Stimulated activated CD8-positive, alpha-beta memory T cell treated with anti-CD3 and anti-CD28 coated beads, Interleukin-4, amount 100 ng/mL, for 48 hours (primary cell): ENCODE data around the gene POU3F3.
A peak's percentile ranks its signal among the peaks of the same experiment; 100 is the strongest.

Experiments
- DNase-seq: peaks from one replicate; pipeline ENCODE4 v3.0.0-alpha.2; 2020

The POU3F3 gene

DNA sequence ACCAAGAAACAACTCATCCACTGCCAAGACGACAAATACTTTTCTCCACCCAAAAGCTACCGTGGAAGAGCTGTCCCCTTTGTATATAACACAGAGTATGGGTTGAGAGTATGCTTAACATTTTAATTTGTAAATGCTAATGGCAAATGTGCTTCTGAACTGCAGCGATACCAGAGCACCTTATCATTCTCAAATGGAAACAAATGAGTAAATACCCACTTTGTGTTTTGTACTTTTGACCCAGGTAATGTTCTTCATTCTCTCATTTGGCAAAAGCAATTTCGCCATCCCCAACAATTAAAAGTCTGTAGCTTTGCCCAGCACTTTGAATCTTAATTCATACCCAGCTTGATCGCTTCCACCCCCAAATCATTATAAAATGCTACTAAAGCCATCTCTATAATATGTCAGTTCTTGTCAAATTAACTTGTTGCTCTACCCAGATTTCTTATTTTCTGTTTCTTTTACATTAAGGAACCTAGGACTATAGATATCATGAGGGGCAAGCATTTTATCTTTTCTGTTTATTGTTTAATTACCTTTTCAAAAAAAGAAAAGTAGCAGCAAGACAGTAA, 6.2 kb upstream of the POU3F3 start:
- DNase-seq = no peak

GRCh38 chr2:104848526-104848925, 5.4 kb upstream of the POU3F3 start:
- no peak for DNase-seq

GRCh38 chr2:104849101-104849500, 4.8 kb upstream of the POU3F3 start:
- DNase-seq = no peak

- DNase-seq = peak; percentile 84
These were observed 4.2 kb upstream of the POU3F3 start for GRCh38 chr2:104849618-104850141.

- no peak for DNase-seq
These were observed 3.3 kb upstream of the POU3F3 start for GRCh38 chr2:104850361-104851290.

- no peak for DNase-seq
These were observed 2.4 kb upstream of the POU3F3 start for GRCh38 chr2:104851291-104852089.

DNA sequence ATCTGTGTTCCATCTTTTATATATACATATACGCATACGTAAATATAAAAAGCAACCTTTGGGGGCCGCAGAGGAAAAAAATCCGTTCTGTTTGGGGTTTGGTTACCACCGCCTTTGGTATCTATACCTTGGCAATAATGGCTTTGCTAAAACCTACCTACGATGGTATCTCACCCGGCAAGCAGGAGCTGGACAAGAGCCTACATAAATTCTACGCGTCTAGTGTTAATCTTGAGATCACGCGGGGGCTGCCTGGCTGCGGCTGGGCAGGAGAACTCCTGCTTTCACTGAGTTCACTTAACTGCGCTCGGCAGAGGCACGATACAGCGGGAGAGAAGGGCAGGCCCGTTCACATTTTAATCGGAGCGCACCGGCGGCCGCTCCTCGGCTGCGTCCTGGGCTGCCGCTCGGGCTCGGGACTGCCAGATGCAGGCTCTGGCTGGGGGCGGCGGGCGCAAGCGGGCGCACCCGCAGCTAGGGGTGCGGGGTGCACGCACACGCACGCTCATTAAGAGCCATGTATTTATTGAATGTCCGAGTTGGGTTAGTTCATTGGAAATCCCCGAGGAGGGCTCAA, 1.7 kb upstream of the POU3F3 start:
- no peak for DNase-seq

GRCh38 chr2:104854498-104855220, 744 bp downstream of the POU3F3 start:
- DNase-seq = no peak

DNA sequence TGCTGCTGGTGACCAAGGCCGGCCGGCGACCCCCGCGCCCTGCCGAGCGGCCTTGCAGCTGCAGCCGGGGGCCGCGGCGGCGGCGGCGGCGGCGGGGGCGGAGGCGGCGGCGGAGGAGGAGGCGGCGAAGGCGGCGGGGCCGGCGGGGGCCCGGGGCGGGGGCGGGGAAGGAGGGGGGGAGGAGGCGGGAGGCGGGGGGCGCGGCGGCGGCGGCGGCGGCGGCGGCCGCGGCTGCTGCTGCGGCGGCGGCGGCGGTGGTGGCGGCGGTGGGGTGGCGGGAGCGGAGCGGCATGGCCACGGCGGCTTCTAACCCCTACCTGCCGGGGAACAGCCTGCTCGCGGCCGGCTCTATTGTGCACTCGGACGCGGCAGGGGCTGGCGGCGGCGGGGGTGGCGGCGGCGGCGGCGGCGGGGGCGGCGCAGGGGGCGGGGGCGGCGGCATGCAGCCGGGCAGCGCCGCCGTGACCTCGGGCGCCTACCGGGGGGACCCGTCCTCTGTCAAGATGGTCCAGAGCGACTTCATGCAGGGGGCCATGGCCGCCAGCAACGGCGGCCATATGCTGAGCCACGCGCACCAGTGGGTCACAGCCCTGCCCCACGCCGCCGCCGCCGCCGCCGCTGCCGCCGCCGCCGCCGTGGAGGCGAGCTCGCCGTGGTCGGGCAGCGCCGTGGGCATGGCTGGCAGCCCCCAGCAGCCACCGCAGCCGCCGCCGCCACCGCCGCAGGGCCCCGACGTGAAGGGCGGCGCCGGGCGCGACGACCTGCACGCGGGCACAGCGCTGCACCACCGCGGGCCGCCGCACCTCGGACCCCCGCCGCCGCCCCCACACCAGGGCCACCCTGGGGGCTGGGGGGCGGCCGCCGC, 1.5 kb downstream of the POU3F3 start:
- no peak for DNase-seq

DNA sequence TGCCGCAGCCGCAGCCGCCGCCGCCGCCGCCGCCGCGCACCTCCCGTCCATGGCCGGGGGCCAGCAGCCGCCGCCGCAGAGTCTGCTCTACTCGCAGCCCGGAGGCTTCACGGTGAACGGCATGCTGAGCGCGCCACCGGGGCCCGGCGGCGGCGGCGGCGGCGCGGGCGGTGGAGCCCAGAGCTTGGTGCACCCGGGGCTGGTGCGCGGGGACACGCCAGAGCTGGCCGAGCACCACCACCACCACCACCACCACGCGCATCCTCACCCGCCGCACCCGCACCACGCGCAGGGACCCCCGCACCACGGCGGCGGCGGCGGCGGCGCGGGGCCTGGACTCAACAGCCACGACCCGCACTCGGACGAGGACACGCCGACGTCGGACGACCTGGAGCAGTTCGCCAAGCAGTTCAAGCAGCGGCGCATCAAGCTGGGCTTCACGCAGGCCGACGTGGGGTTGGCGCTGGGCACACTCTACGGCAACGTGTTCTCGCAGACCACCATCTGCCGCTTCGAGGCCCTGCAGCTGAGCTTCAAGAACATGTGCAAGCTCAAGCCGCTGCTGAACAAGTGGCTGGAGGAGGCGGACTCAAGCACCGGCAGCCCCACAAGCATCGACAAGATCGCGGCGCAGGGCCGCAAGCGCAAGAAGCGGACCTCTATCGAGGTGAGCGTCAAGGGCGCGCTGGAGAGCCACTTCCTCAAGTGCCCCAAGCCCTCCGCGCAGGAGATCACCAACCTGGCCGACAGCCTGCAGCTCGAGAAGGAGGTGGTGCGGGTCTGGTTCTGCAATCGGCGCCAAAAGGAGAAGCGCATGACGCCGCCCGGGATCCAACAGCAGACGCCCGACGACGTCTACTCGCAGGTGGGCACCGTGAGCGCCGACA, 2.4 kb downstream of the POU3F3 start:
- no peak for DNase-seq

- no peak for DNase-seq
These were observed 3.0 kb downstream of the POU3F3 start for GRCh38 chr2:104856973-104857261.

DNA sequence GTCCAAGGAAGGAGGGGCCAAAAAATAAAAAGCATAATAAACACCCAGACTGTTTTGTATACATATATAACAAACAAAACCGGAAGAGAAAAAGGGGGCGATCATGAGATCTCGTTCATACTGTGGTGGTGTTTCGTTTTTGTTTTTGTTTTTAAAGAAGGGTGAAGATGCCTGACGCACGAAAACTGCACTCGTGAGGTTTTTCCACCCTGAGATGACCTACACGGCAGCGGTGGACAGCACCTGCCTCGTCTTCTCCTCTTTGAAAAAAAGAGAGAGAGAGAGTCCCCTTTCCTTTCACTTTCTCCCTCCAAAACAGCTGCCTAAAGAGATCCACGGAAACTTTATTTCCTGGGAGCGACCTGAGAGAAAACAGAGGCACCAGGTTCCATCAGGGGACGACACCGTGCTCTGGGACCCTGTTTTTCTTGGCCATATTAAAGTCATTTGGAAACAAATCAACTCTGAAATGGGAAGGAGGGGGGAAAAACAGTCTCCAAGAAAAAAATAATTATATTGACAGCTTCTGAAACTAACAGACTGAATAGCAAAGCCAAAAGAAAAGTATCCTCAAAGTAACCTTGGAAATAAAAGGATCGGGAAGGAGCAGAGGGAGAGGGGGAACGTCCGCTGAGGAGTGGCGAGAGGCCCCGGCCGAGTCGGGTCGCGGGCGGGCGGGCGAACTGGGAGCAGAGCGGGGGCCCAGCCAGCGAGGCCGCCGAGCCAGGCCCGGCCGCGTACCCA, 3.5 kb downstream of the POU3F3 start:
- DNase-seq = no peak

GRCh38 chr2:104858006-104858978, 4.4 kb downstream of the POU3F3 start:
- DNase-seq = no peak

GRCh38 chr2:104859291-104859765, 5.4 kb downstream of the POU3F3 start:
- DNase-seq = no peak

DNA sequence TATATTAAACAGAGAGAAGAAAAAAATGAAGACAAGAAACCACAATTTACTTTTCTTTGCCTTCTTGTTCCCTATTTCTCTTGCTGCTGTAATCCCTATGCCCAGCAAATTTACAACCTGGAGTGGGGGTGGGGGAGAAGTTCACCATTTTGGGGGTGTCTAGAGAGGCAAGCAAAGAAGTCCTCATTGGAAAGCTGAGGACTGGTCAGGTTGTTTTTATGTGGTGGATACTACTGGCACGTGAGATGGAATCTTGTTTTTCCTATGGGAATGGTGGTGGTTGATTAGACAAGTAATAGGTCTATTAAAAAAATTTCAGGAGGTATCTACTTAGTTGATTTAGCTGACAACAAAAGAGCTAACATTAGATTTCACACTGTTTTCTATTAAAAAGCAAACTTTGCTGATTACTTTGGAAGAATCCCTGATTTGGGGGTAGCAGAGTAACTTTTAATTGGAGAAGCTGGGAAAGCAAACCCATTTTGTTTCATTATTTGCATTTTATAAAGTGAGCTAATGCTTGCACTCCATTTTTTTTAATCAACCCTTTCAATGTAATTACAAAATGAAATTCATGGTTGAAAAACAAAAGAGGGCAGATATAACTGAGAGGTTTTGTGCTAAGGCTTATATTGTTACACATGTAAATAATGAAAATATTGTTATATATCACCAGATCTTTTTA, 6.0 kb downstream of the POU3F3 start:
- DNase-seq = no peak

- DNase-seq = no peak
These were observed 6.5 kb downstream of the POU3F3 start for GRCh38 chr2:104860451-104860790.

DNA sequence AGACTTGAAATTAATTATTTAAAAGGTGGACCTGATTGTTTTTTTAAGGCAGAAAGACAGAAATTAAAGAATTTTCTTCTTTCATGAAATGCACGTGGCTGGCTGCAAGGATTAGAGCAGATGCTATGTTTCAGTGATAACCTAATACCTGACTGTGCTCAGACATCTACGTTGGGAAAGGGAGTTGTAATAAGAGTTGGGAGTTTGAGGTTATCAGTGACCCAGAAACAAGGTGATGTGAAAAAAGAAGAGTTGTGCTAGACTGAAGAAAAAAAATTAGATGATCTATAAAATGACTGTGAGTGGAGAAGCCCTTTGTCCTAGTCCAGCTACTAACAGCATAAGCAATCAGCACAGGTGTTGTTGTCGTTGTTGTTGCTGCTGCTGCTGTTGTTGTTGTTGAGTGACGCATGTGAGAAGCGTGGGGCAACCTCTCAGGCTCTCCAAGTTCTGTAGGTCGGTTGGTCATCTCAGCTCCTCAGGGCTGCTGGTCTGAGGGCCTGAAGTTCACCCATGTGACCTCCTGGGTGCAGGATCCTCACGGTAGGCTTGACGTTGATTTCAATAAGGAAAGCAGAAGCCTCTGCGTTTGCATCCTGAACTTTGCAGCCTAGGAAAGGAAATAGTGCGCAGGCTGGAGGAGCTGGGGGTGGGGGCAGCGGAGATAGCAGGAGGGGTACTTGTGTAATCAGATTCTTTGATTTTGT, 7.6 kb downstream of the POU3F3 start:
- no peak for DNase-seq
